ENCODE data around the gene RABGAP1L.
A peak's percentile ranks its signal among the peaks of the same experiment; 100 is the strongest.

DNA sequence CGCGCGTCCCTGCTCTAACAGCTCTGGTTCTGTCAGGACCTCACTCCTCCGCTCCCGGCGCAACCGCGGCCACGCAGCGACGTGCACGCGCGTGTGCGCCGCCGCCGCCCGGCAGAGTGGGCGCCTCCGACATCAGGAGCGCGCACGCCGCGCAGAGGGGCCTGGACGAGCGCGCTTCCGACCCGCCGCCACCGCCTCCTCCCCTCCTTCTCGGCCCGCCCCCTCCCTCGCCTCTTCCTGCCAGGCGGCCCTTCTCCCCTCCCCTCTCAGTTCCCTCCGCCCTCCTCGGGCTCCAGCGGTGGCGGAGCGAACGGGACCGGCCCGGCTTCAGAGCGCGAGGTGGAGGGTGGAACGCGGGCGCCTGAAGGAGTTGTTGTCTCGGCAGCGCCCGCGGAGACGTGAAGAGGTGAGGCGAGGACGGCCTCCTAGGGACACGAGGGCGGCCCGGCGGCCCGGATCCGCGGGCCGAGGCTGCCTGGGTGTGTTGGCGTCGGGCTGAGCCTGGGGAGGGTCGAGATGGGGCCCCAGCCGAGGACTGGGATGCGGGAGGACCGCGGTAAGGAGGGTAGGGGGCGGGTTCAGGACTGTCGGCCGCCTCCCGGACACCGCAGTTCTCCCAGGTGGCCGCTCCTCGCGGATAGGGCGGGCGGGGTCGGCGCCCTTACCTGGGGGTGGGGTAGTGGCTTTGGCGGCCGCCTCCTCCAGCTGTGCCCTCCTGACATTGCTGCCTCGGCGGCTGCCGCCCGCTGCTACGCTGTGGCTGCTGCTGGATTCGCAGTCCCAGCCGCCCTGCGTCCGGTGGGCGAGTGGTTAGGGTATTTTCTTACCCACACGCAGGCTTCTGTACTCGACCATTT, at the start of gene RABGAP1L:
- TF ChIP-seq POLR2A (IDR thresholded peaks at IDR 0.05; ENCODE audit: low read length): peak; percentile 85
- no peak for TF ChIP-seq GATA1 (IDR thresholded peaks at IDR 0.05; ENCODE audit: low read depth, low read length)

Measured in erythroblast (primary cell).